H9 (cell line): ENCODE data around the gene BEX1. TPM values are rescaled to one million over a fixed set of nuclear protein-coding genes. Genes with fewer than 3 reads are reported as not detected.

Source experiments
- DNase-seq: peaks from one replicate; pipeline ENCODE4 v3.0.0-alpha.2; 2017
- H2AFZ ChIP-seq: one replicate; pipeline ENCODE4 v1.6.1; 2013; ENCODE audit warnings: mild to moderate bottlenecking, low read length, control low read depth, moderate library complexity
- H2AK5ac ChIP-seq: 2 replicates; pipeline ENCODE4 v1.6.1; 2013; ENCODE audit warnings: low read length, control low read depth, mixed read lengths; ENCODE audit not compliant: insufficient read length
- H2BK120ac ChIP-seq: one replicate; pipeline ENCODE4 v1.6.1; 2013; ENCODE audit warnings: low read depth, mild to moderate bottlenecking, low read length, control low read depth, inconsistent platforms; ENCODE audit not compliant: poor library complexity, severe bottlenecking
- H2BK12ac ChIP-seq: 2 replicates; pipeline ENCODE4 v1.6.1; 2013; ENCODE audit warnings: low read length, control low read depth, mixed read lengths, low read depth; ENCODE audit not compliant: insufficient read length
- H2BK15ac ChIP-seq: 2 replicates; pipeline ENCODE4 v1.6.1; 2013; ENCODE audit warnings: low read depth, low read length, control low read depth
- H2BK20ac ChIP-seq: one replicate; pipeline ENCODE4 v1.6.1; 2013; ENCODE audit warnings: low read depth, mild to moderate bottlenecking, low read length, control low read depth, inconsistent platforms; ENCODE audit not compliant: poor library complexity, severe bottlenecking
- H2BK5ac ChIP-seq: 2 replicates; pipeline ENCODE4 v1.6.1; 2013; ENCODE audit warnings: low read length, control low read depth, mixed read lengths; ENCODE audit not compliant: insufficient read length
- H3K14ac ChIP-seq: 2 replicates; pipeline ENCODE4 v1.6.1; 2013; ENCODE audit warnings: low read length, control low read depth; ENCODE audit not compliant: insufficient read depth
- H3K18ac ChIP-seq: 2 replicates; pipeline ENCODE4 v1.6.1; 2013; ENCODE audit warnings: low read depth, mild to moderate bottlenecking, mixed read lengths, low read length, control low read depth; ENCODE audit not compliant: insufficient read length
- H3K23ac ChIP-seq: 2 replicates; pipeline ENCODE4 v1.6.1; 2013; ENCODE audit warnings: low read length, control low read depth, mixed read lengths, low read depth; ENCODE audit not compliant: insufficient read length
- H3K23me2 ChIP-seq: 2 replicates; pipeline ENCODE4 v1.6.1; 2013; ENCODE audit warnings: low read depth, mild to moderate bottlenecking, mixed read lengths, low read length, control low read depth; ENCODE audit not compliant: insufficient read length, poor library complexity, severe bottlenecking
- H3K27ac ChIP-seq: 2 replicates; pipeline ENCODE4 v1.5.1; 2013; ENCODE audit warnings: low read length, control low read depth, mixed read lengths, low read depth; ENCODE audit not compliant: insufficient read length
- H3K27me3 ChIP-seq: 2 replicates; pipeline ENCODE4 v1.6.1; 2013; ENCODE audit warnings: low read length, control low read depth, inconsistent platforms; ENCODE audit not compliant: insufficient read depth
- H3K4ac ChIP-seq: 2 replicates; pipeline ENCODE4 v1.6.1; 2013; ENCODE audit warnings: low read depth, mild to moderate bottlenecking, control low read depth, inconsistent platforms, low read length, moderate library complexity
- H3K4me1 ChIP-seq: 2 replicates; pipeline ENCODE4 v1.6.1; 2013; ENCODE audit warnings: low read length, control low read depth, inconsistent platforms; ENCODE audit not compliant: insufficient read depth
- H3K4me2 ChIP-seq: 2 replicates; pipeline ENCODE4 v1.6.1; 2013; ENCODE audit warnings: low read length, control low read depth, mixed read lengths; ENCODE audit not compliant: insufficient read length, insufficient read depth
- H3K56ac ChIP-seq: 2 replicates; pipeline ENCODE4 v1.6.1; 2013; ENCODE audit warnings: low read depth, mild to moderate bottlenecking, mixed read lengths, low read length, control low read depth; ENCODE audit not compliant: insufficient read length
- H3K79me1 ChIP-seq: 2 replicates; pipeline ENCODE4 v1.6.1; 2013; ENCODE audit warnings: low read depth, mild to moderate bottlenecking, moderate library complexity, low read length, control low read depth, inconsistent platforms; ENCODE audit not compliant: insufficient read depth, poor library complexity, severe bottlenecking
- H3K79me2 ChIP-seq: 2 replicates; pipeline ENCODE4 v1.6.1; 2013; ENCODE audit warnings: low read length, control low read depth, inconsistent platforms; ENCODE audit not compliant: insufficient read depth
- H3K9ac ChIP-seq: 2 replicates; pipeline ENCODE4 v1.6.1; 2013; ENCODE audit warnings: low read length, control low read depth, mixed read lengths; ENCODE audit not compliant: insufficient read length; ENCODE audit errors: extremely low read depth
- H3K9me3 ChIP-seq: one replicate; pipeline ENCODE4 v1.6.1; 2013; ENCODE audit warnings: low read depth, low read length, inconsistent platforms; ENCODE audit not compliant: control insufficient read depth
- H3T11ph ChIP-seq: one replicate; pipeline ENCODE4 v1.6.1; 2013; ENCODE audit warnings: mild to moderate bottlenecking, low read length, control low read depth, inconsistent platforms
- H4K20me1 ChIP-seq: one replicate; pipeline ENCODE4 v1.6.1; 2013; ENCODE audit not compliant: control insufficient read depth, insufficient read length, insufficient read depth
- H4K5ac ChIP-seq: 2 replicates; pipeline ENCODE4 v1.6.1; 2013; ENCODE audit warnings: low read depth, mild to moderate bottlenecking, mixed read lengths, low read length, control low read depth; ENCODE audit not compliant: insufficient read length
- H4K8ac ChIP-seq: replicated peaks from 2 replicates; pipeline ENCODE4 v1.6.1; 2013; ENCODE audit warnings: low read length, control low read depth, mixed read lengths, low read depth; ENCODE audit not compliant: insufficient read length
- H4K91ac ChIP-seq: 2 replicates; pipeline ENCODE4 v1.6.1; 2013; ENCODE audit warnings: low read depth, mild to moderate bottlenecking, moderate library complexity, mixed read lengths, low read length, control low read depth; ENCODE audit not compliant: insufficient read length
- H3K27ac Mint-ChIP-seq, 3 experiments: 2 replicates in 2 of 3; 3 replicates in 1 of 3; pipeline ENCODE4 v1.8.0; 2020 to 2021; ENCODE audit warnings: mixed read lengths in 3 of 3, mild to moderate bottlenecking in 1 of 3, moderate library complexity in 1 of 3
- H3K27me3 Mint-ChIP-seq: 2 replicates; pipeline ENCODE4 v1.8.0; 2021; ENCODE audit warnings: low read depth, mild to moderate bottlenecking, moderate library complexity, mixed read lengths
- H3K36me3 Mint-ChIP-seq, 3 experiments: 2 replicates in 2 of 3; 3 replicates in 1 of 3; pipeline ENCODE4 v1.8.0; 2020 to 2021; ENCODE audit warnings: low read depth in 3 of 3, mixed read lengths in 3 of 3; ENCODE audit not compliant: insufficient read depth in 1 of 3
- H3K4me1 Mint-ChIP-seq, 2 experiments: 2 replicates each; pipeline ENCODE4 v1.8.0; 2020; ENCODE audit warnings: mixed read lengths in 2 of 2
- H3K4me3 Mint-ChIP-seq, 2 experiments: 2 replicates in 1 of 2; 3 replicates in 1 of 2; pipeline ENCODE4 v1.8.0; 2020 to 2021; ENCODE audit warnings: mild to moderate bottlenecking in 2 of 2, mixed read lengths in 2 of 2, moderate library complexity in 1 of 2
- H3K9me3 Mint-ChIP-seq, 2 experiments: 2 replicates in 1 of 2; 3 replicates in 1 of 2; pipeline ENCODE4 v1.8.0; 2020; ENCODE audit warnings: mild to moderate bottlenecking in 2 of 2, mixed read lengths in 2 of 2, moderate library complexity in 1 of 2
- WGBS: extraction: QIAGEN DNeasy Blood & Tissue Kit; methylation state at CpG from one replicate; pipeline ENCODE4 v1.1.7; 2013; ENCODE audit warnings: missing lambda C conversion rate, low lambda C conversion rate, mixed read lengths; ENCODE audit not compliant: insufficient read length; ENCODE audit errors: extremely low coverage; 5-methylcytosine and 5-hydroxymethylcytosine counted together
- total RNA-seq: library from RNA; stranded (reverse); gene quantifications from 2 replicates; pipeline ENCODE4 v1.2.1, GENCODE V29; 2021
- TF ChIP-seq, protein P1 (sequence below): fragments of 200-600 bp; sonication (generic); conservative IDR thresholded peaks from 3 replicates; pipeline ENCODE4 v1.8.0; 2021; ENCODE audit warnings: antibody characterized with exemption, mild to moderate bottlenecking

Gene BEX1
- total RNA-seq, 1 experiment from 2014 or later: 51.7 TPM

DNA sequence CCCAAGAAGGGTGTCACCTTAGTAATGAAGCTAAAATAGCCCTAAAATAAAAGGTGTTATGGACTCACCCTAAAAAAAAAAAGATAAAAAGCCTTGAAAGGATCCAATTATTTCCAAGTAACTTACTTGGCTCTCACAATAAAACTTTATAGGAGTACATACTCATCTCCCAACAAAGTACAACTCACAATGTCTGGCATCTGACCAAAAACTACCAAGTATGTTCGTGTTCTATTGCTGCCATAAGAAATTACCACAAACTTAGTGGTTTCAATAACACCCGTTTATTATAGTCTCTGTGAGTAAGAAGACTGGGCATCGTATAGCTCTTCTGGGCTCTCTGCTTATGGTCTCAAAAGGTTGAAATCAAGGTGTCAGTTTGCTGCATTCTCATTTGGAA is 51.0 kb downstream of the BEX1 start:
- no peak overlapping the region for H3K4ac ChIP-seq
- H3K27ac ChIP-seq: no peak overlapping the region
- no peak overlapping the region for H2AK5ac ChIP-seq
- H3K79me1 ChIP-seq: no peaks in the 10 kb centered on the region
- no peak overlapping the region for H3K4me2 ChIP-seq
- H3K14ac ChIP-seq: no peak overlapping the region
- no peak overlapping the region for H3K23ac ChIP-seq
- no peak overlapping the region for H2BK12ac ChIP-seq
- H3K4me1 Mint-ChIP-seq: no peaks in the 10 kb centered on the region
- no peak overlapping the region for H3K9ac ChIP-seq
- H3K56ac ChIP-seq: no peak overlapping the region
- no peak overlapping the region for H2BK120ac ChIP-seq
- peaks cover 41 to 54% of the 10 kb centered on the region in 2 experiments for H3K9me3 Mint-ChIP-seq
- no peak overlapping the region for H4K5ac ChIP-seq
- H3K4me1 ChIP-seq: no peaks in the 10 kb centered on the region
- H3K27me3 Mint-ChIP-seq: peaks cover 5% of the 10 kb centered on the region
- H3K27ac Mint-ChIP-seq: no peak overlapping the region
- H3K18ac ChIP-seq: no peak overlapping the region
- no peaks in the 10 kb centered on the region for H4K20me1 ChIP-seq
- H2BK20ac ChIP-seq: no peak overlapping the region
- no peak overlapping the region for H2AFZ ChIP-seq
- H2BK5ac ChIP-seq: no peak overlapping the region
- no peaks in the 10 kb centered on the region for H3K27me3 ChIP-seq
- no peak for DNase-seq
- H4K8ac ChIP-seq: no peak overlapping the region
- no peaks in the 10 kb centered on the region for H3K23me2 ChIP-seq
- H4K91ac ChIP-seq: no peak overlapping the region
- no CpG with 5 or more reads among the region's 3 CpGs for WGBS
- TF ChIP-seq, protein P1, sequence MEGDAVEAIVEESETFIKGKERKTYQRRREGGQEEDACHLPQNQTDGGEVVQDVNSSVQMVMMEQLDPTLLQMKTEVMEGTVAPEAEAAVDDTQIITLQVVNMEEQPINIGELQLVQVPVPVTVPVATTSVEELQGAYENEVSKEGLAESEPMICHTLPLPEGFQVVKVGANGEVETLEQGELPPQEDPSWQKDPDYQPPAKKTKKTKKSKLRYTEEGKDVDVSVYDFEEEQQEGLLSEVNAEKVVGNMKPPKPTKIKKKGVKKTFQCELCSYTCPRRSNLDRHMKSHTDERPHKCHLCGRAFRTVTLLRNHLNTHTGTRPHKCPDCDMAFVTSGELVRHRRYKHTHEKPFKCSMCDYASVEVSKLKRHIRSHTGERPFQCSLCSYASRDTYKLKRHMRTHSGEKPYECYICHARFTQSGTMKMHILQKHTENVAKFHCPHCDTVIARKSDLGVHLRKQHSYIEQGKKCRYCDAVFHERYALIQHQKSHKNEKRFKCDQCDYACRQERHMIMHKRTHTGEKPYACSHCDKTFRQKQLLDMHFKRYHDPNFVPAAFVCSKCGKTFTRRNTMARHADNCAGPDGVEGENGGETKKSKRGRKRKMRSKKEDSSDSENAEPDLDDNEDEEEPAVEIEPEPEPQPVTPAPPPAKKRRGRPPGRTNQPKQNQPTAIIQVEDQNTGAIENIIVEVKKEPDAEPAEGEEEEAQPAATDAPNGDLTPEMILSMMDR: no peak
- H3K9me3 ChIP-seq: peaks cover 16% of the 10 kb centered on the region
- no peak overlapping the region for H3T11ph ChIP-seq
- H3K4me3 Mint-ChIP-seq: no peak overlapping the region
- no peaks in the 10 kb centered on the region; a peak in 1 of 7 replicates for H3K36me3 Mint-ChIP-seq
- H2BK15ac ChIP-seq: no peak overlapping the region
- H3K79me2 ChIP-seq: no peaks in the 10 kb centered on the region

Other genes with a start within 250 kb of the BEX1 start
- gene RAB40AL, start 126.9 kb downstream of the BEX1 start, total RNA-seq: not detected in 2 replicates
- gene NXF3, start 29.0 kb upstream of the BEX1 start, total RNA-seq: not detected in 2 replicates
- gene BEX4, start 150.9 kb upstream of the BEX1 start, total RNA-seq: 44.9 and 48.2 TPM in 2 replicates
- gene TCEAL8, start 191.0 kb upstream of the BEX1 start, total RNA-seq: 78.1 and 79.0 TPM in 2 replicates
- gene TCEAL5, start 212.6 kb upstream of the BEX1 start, total RNA-seq: not detected in 2 replicates
- gene BEX2, start 246.8 kb upstream of the BEX1 start, total RNA-seq: 29.6 and 34.2 TPM in 2 replicates